CD14-positive monocyte (primary cell): ENCODE data around the gene WNT10A. TPM values are rescaled to one million over a fixed set of nuclear protein-coding genes. Genes with fewer than 3 reads are reported as not detected.

Experiments used
- DNase-seq, 3 donors: peaks; one replicate each; pipeline ENCODE4 v3.0.0-alpha.2; 2011 to 2022
- H2AFZ ChIP-seq: 2 replicates; pipeline ENCODE4 v1.6.0; 2012; ENCODE audit warnings: mild to moderate bottlenecking, low read depth, low read length, inconsistent platforms; ENCODE audit not compliant: insufficient read depth, poor library complexity, severe bottlenecking
- H3K27ac ChIP-seq, 2 donors: 1 replicate in 1 of 2; 2 replicates in 1 of 2; pipeline ENCODE4 v1.5.1; 2012 to 2013; ENCODE audit warnings: low read length in 2 of 2, control low read depth in 1 of 2, inconsistent platforms in 1 of 2, low read depth in 1 of 2, mild to moderate bottlenecking in 1 of 2
- H3K27me3 ChIP-seq, 2 donors: one replicate each; pipeline versions ENCODE4 v1.6.0 to v1.6.1; 2011 to 2013; ENCODE audit warnings: low read length in 2 of 2; ENCODE audit not compliant: control insufficient read depth in 2 of 2, insufficient read depth in 2 of 2
- H3K36me3 ChIP-seq, 2 donors: replicated peaks in 1 of 2; 1 replicate in 1 of 2; 2 replicates in 1 of 2; pipeline versions ENCODE4 v1.5.1 to v1.6.1; 2012 to 2013; ENCODE audit warnings: low read length in 2 of 2, control low read depth in 1 of 2, inconsistent platforms in 1 of 2, mild to moderate bottlenecking in 1 of 2; ENCODE audit not compliant: insufficient read depth in 2 of 2, control insufficient read depth in 1 of 2
- H3K4me1 ChIP-seq, 2 donors: 1 replicate in 1 of 2; 2 replicates in 1 of 2; pipeline versions ENCODE4 v1.5.1 to v1.6.1; 2012 to 2013; ENCODE audit warnings: low read length in 2 of 2, control low read depth in 1 of 2, inconsistent platforms in 1 of 2, mild to moderate bottlenecking in 1 of 2, moderate library complexity in 1 of 2; ENCODE audit not compliant: insufficient read depth in 2 of 2, control insufficient read depth in 1 of 2
- H3K4me2 ChIP-seq: replicated peaks from 2 replicates; pipeline ENCODE3; 2012; ENCODE audit warnings: low read length, moderate library complexity, mild to moderate bottlenecking; ENCODE audit not compliant: poor library complexity, severe bottlenecking; ENCODE audit errors: extremely low read depth
- H3K4me3 ChIP-seq, 3 experiments: fragments of 200-600 bp in 1 of 3; sonication (generic) in 1 of 3; replicated peaks in 1 of 3; 1 replicate in 2 of 3; 2 replicates in 1 of 3; pipeline ENCODE4 v1.5.1; 2011 to 2013; ENCODE audit warnings: low read length in 3 of 3, mild to moderate bottlenecking in 3 of 3, control low read depth in 2 of 3, low read depth in 2 of 3, inconsistent platforms in 1 of 3, moderate library complexity in 1 of 3
- H3K79me2 ChIP-seq: 2 replicates; pipeline ENCODE4 v1.6.0; 2012; ENCODE audit warnings: mild to moderate bottlenecking, control low read depth, inconsistent platforms, low read length, moderate library complexity; ENCODE audit not compliant: insufficient read depth
- H3K9ac ChIP-seq: 2 replicates; pipeline ENCODE4 v1.6.0; 2017; ENCODE audit warnings: low read length, mild to moderate bottlenecking; ENCODE audit not compliant: insufficient read depth, poor library complexity, severe bottlenecking
- H3K9me3 ChIP-seq, 2 donors: replicated peaks in 1 of 2; 1 replicate in 1 of 2; 2 replicates in 1 of 2; pipeline versions ENCODE4 v1.5.1 to v1.6.1; 2012 to 2013; ENCODE audit warnings: low read length in 2 of 2, control low read depth in 1 of 2; ENCODE audit not compliant: control insufficient read depth in 1 of 2, insufficient read depth in 1 of 2
- H4K20me1 ChIP-seq: 2 replicates; pipeline ENCODE4 v1.6.0; 2012; ENCODE audit warnings: mild to moderate bottlenecking, low read length, control low read depth, moderate library complexity; ENCODE audit not compliant: insufficient read depth
- H3K27ac Mint-ChIP-seq, 7 donors: one replicate each; pipeline ENCODE4 v1.8.0; 2020; ENCODE audit warnings: mild to moderate bottlenecking in 7 of 7, mixed read lengths in 7 of 7, moderate library complexity in 6 of 7, inconsistent platforms in 2 of 7
- H3K27me3 Mint-ChIP-seq, 3 donors: one replicate each; pipeline ENCODE4 v1.8.0; 2021 to 2022; ENCODE audit warnings: low read depth in 3 of 3, mild to moderate bottlenecking in 3 of 3, mixed read lengths in 3 of 3, moderate library complexity in 3 of 3, inconsistent platforms in 1 of 3
- H3K36me3 Mint-ChIP-seq, 2 donors: one replicate each; pipeline ENCODE4 v1.8.0; 2020; ENCODE audit warnings: mixed read lengths in 2 of 2, inconsistent platforms in 1 of 2, mild to moderate bottlenecking in 1 of 2
- H3K4me1 Mint-ChIP-seq: one replicate; pipeline ENCODE4 v1.8.0; 2020; ENCODE audit warnings: mild to moderate bottlenecking, mixed read lengths
- H3K4me3 Mint-ChIP-seq, 2 donors: one replicate each; pipeline ENCODE4 v1.8.0; 2020; ENCODE audit warnings: mild to moderate bottlenecking in 2 of 2, mixed read lengths in 2 of 2, moderate library complexity in 1 of 2
- H3K9me3 Mint-ChIP-seq, 7 donors: one replicate each; pipeline ENCODE4 v1.8.0; 2020 to 2022; ENCODE audit warnings: mixed read lengths in 7 of 7, mild to moderate bottlenecking in 6 of 7, moderate library complexity in 6 of 7, inconsistent platforms in 2 of 7
- CTCF ChIP-seq: fragments of 200-600 bp; IDR thresholded peaks from one replicate; pipeline ENCODE4 v1.8.0; 2022; ENCODE audit warnings: antibody characterized with exemption, mild to moderate bottlenecking
- WGBS: methylation state at CpG from one replicate; pipeline ENCODE4 v1.1.5; 2013; ENCODE audit warnings: missing lambda C conversion rate; ENCODE audit not compliant: insufficient coverage; 5-methylcytosine and 5-hydroxymethylcytosine counted together
- intact Hi-C, 2 donors: fragments of 100-400 bp; cut with micrococcal nuclease; formaldehyde crosslinking; loops; one replicate each; pipeline versions ENCODE4 v1.15.0 to v1.15.1; 2023
- polyA plus RNA-seq, 3 donors: library from polyadenylated mRNA; depleted of rRNA in 1 of 3; unstranded in 2 of 3; stranded (reverse) in 1 of 3; fragments of 300-500 nt in 2 of 3; fragments of >200 nt in 1 of 3; fragmentation: Illumina TruSeq in 2 of 3; gene quantifications; 1 replicate in 2 of 3; 2 replicates in 1 of 3; pipeline ENCODE4 v1.2.3, GENCODE V29; 2012 to 2021

Gene WNT10A
- polyA plus RNA-seq, 3 donors = 0.04 TPM; not detected in 2

- Mint-ChIP-seq H3K9me3 (peaks cover 0 to 18% (median 2%) of the 10 kb centered on the region in 7 donors), H3K4me3 (no peak overlapping the region), H3K27ac (no peak overlapping the region), H3K36me3 (no peaks in the 10 kb centered on the region), H3K27me3 (peaks cover 25 to 46% (median 45%) of the 10 kb centered on the region in 3 donors), H3K4me1 (peaks cover 24% of the 10 kb centered on the region)
- no peaks in the 10 kb centered on the region for H4K20me1 ChIP-seq
- no peak for DNase-seq
- no peak overlapping the region for H2AFZ ChIP-seq
- H3K27ac ChIP-seq = no peak overlapping the region
- H3K4me2 ChIP-seq = no peak overlapping the region
- H3K36me3 ChIP-seq = no peaks in the 10 kb centered on the region
- no peak overlapping the region for H3K9ac ChIP-seq
- no peaks in the 10 kb centered on the region for H3K79me2 ChIP-seq
- H3K9me3 ChIP-seq = no peaks in the 10 kb centered on the region
- 100% methylated on average over 2 of the region's 7 CpGs for WGBS
- peaks cover 5 to 19% of the 10 kb centered on the region in 2 donors for H3K27me3 ChIP-seq
- peaks cover 14 to 20% of the 10 kb centered on the region in 2 donors for H3K4me1 ChIP-seq
- TF ChIP-seq CTCF = no peak
- no peak overlapping the region for H3K4me3 ChIP-seq
- intact Hi-C loops = loop anchor here (5.0 kb wide), 2 partner anchors 122 to 137 kb away; partner anchors contain the start of gene TTLL4 (in 2 of the 2)
These were observed 30.9 kb upstream of the WNT10A start for GRCh38 chr2:218849721-218850120.

- Histone ChIP-seq H3K9ac (no peak overlapping the region), H3K27me3 (peaks cover 15 to 30% of the 10 kb centered on the region in 2 donors), H3K9me3 (no peaks in the 10 kb centered on the region), H3K4me2 (no peak overlapping the region), H3K4me3 (no peak overlapping the region), H2AFZ (no peak overlapping the region), H3K36me3 (no peaks in the 10 kb centered on the region), H4K20me1 (no peaks in the 10 kb centered on the region), H3K4me1 (peaks cover 14 to 20% of the 10 kb centered on the region in 2 donors), H3K79me2 (no peaks in the 10 kb centered on the region), H3K27ac (no peak overlapping the region)
- no peak overlapping the region for H3K4me3 Mint-ChIP-seq
- no peak overlapping the region for H3K27ac Mint-ChIP-seq
- intact Hi-C loops = no loop called here
- peaks cover 31 to 56% (median 55%) of the 10 kb centered on the region in 3 donors for H3K27me3 Mint-ChIP-seq
- no peak for DNase-seq
- peaks cover 0 to 21% (median 1%) of the 10 kb centered on the region in 7 donors for H3K9me3 Mint-ChIP-seq
- TF ChIP-seq CTCF = no peak
- WGBS = 93% methylated on average over 2 of the region's 2 CpGs
- H3K36me3 Mint-ChIP-seq = no peaks in the 10 kb centered on the region
- H3K4me1 Mint-ChIP-seq = peaks cover 24% of the 10 kb centered on the region
These were observed 29.9 kb upstream of the WNT10A start for GRCh38 chr2:218850796-218851195.
